Hematopoietic multipotent progenitor cell treated with erythropoietin and hydrocortisone succinate and interleukin-3 and kit ligand, for 6 days (in vitro differentiated cells): ENCODE measurements around the gene PHACTR3.
"Not testable (repeated sequence)": the region's sequence is repeated elsewhere in the genome, so short reads cannot be mapped to it uniquely, and the experiment has no call there.

Experiments
- DNase-seq: peaks from one replicate; pipeline ENCODE4 v3.0.0-alpha.2; 2015

Gene PHACTR3

GRCh38 chr20:59890035-59890434 lies 285.7 kb downstream of the PHACTR3 start:
- not testable (repeated sequence) for DNase-seq

GRCh38 chr20:59891581-59891980 lies 287.2 kb downstream of the PHACTR3 start:
- no peak for DNase-seq

GRCh38 chr20:59895908-59896307 lies 291.6 kb downstream of the PHACTR3 start:
- DNase-seq = no peak
